ENCODE results near the gene FRMD4B.

The FRMD4B gene

GRCh38 chr3:69321301-69322157 lies 64.4 kb downstream of the FRMD4B start:
- no peak for DNase-seq

GRCh38 chr3:69320871-69321271 lies 65.0 kb downstream of the FRMD4B start:
- no peak for DNase-seq

- no peak for DNase-seq
Observed at GRCh38 chr3:69319652-69320051, 66.2 kb downstream of the FRMD4B start.

GRCh38 chr3:69318410-69318809 lies 67.5 kb downstream of the FRMD4B start:
- no peak for DNase-seq

- no peak for DNase-seq
Observed at GRCh38 chr3:69313251-69313650, 72.6 kb downstream of the FRMD4B start.

- DNase-seq = peak in 1 of 2 experiments; percentile 16
Observed at GRCh38 chr3:69309814-69310213, 76.1 kb downstream of the FRMD4B start.

- peak; percentile 23 to 67 for DNase-seq
Observed at GRCh38 chr3:69306239-69307185, 79.4 kb downstream of the FRMD4B start.

- no peak for DNase-seq
Observed at GRCh38 chr3:69305011-69305410, 80.9 kb downstream of the FRMD4B start.

GRCh38 chr3:69304396-69304795 lies 81.5 kb downstream of the FRMD4B start:
- DNase-seq = no peak

- no peak for DNase-seq
Observed at GRCh38 chr3:69300296-69300695, 85.6 kb downstream of the FRMD4B start.

- DNase-seq = no peak
Observed at GRCh38 chr3:69299344-69299743, 86.5 kb downstream of the FRMD4B start.

- no peak for DNase-seq
Observed at GRCh38 chr3:69297501-69297900, 88.4 kb downstream of the FRMD4B start.

GRCh38 chr3:69296995-69297394 lies 88.9 kb downstream of the FRMD4B start:
- DNase-seq = no peak

GRCh38 chr3:69294014-69294766 lies 91.7 kb downstream of the FRMD4B start:
- DNase-seq = no peak

GRCh38 chr3:69292959-69293574 lies 92.8 kb downstream of the FRMD4B start:
- no peak for DNase-seq

- no peak for DNase-seq
Observed at GRCh38 chr3:69292185-69292584, 93.7 kb downstream of the FRMD4B start.

- no peak for DNase-seq
Observed at GRCh38 chr3:69290430-69290829, 95.5 kb downstream of the FRMD4B start.

GRCh38 chr3:69290006-69290405 lies 95.9 kb downstream of the FRMD4B start:
- no peak for DNase-seq

- DNase-seq = peak; percentile 26 to 65
Observed at GRCh38 chr3:69288161-69288895, 97.6 kb downstream of the FRMD4B start.

GRCh38 chr3:69283913-69284611 lies 101.8 kb downstream of the FRMD4B start:
- no peak for DNase-seq

GRCh38 chr3:69283496-69283895 lies 102.4 kb downstream of the FRMD4B start:
- DNase-seq = no peak
